Neutrophil (primary cell): ENCODE data around the gene LRRC75A.

ENCODE experiments used
- H3K27ac ChIP-seq: fragments of 200-600 bp; sonication (generic); 2 replicates; pipeline ENCODE4 v1.5.1; 2016; ENCODE audit warnings: mild to moderate bottlenecking, moderate library complexity
- H3K27me3 ChIP-seq: fragments of 200-600 bp; sonication (generic); 2 replicates; pipeline ENCODE4 v1.6.0; 2016; ENCODE audit warnings: mild to moderate bottlenecking
- H3K36me3 ChIP-seq: fragments of 200-600 bp; sonication (generic); 2 replicates; pipeline ENCODE4 v1.5.1; 2017
- H3K4me1 ChIP-seq, 2 experiments: fragments of 200-600 bp in 1 of 2; sonication (generic) in 1 of 2; 1 replicate in 1 of 2; 2 replicates in 1 of 2; pipeline versions ENCODE4 v1.5.1 to v1.6.1; 2013 to 2016; ENCODE audit warnings: low read depth in 1 of 2, low read length in 1 of 2, mild to moderate bottlenecking in 1 of 2, moderate library complexity in 1 of 2; ENCODE audit not compliant: control insufficient read depth in 1 of 2, insufficient read depth in 1 of 2
- H3K4me3 ChIP-seq, 2 experiments: fragments of 200-600 bp in 1 of 2; sonication (generic) in 1 of 2; 1 replicate in 1 of 2; 2 replicates in 1 of 2; pipeline ENCODE4 v1.5.1; 2013 to 2016; ENCODE audit warnings: low read depth in 1 of 2, low read length in 1 of 2, mild to moderate bottlenecking in 1 of 2, moderate library complexity in 1 of 2
- H3K9me3 ChIP-seq: fragments of 200-600 bp; sonication (generic); 2 replicates; pipeline ENCODE4 v1.5.1; 2016
- CTCF ChIP-seq: fragments of 200-600 bp; sonication (generic); IDR thresholded peaks from 2 replicates; pipeline ENCODE4 v1.5.1; 2016; ENCODE audit warnings: antibody characterized with exemption

The LRRC75A gene

DNA sequence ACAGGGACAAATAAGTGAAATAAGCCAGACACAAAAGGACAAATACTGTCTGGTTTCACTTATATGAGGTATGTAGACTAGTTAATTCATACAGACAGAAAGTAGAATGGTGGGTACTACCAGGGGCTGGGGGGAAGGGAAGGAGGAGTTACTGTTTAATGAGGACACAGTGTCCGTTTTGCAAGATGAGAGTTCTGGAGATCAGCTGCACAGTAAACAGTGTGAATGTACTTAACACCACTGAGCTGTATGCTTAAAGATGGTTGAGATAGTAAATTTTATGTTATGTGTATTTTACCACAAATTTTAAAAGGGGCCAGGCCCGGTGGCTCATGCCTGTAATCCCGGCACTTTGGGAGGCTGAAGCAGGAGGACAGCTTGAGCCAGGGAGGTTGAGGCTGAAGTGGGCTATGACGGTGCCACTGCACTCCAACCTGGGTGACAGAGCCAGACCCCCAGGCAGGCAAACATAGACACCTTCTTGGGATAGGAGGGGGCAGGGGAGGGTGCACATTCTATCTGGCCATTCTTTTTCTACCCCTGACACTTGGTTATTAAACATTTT, 23.5 kb downstream of the LRRC75A start:
- H3K27me3 ChIP-seq, result no peaks in the 10 kb centered on the region
- peaks cover 10% of the 10 kb centered on the region for H3K36me3 ChIP-seq
- no peak overlapping the region for H3K4me3 ChIP-seq
- no peak overlapping the region for H3K27ac ChIP-seq
- TF ChIP-seq CTCF, result no peak
- no peaks in the 10 kb centered on the region for H3K9me3 ChIP-seq
- no peaks in the 10 kb centered on the region for H3K4me1 ChIP-seq

GRCh38 chr17:16467886-16468285, 24.1 kb downstream of the LRRC75A start:
- H3K9me3 ChIP-seq, result no peaks in the 10 kb centered on the region
- no peak overlapping the region for H3K4me3 ChIP-seq
- TF ChIP-seq CTCF, result no peak
- no peak overlapping the region for H3K27ac ChIP-seq
- no peaks in the 10 kb centered on the region for H3K4me1 ChIP-seq
- H3K27me3 ChIP-seq, result no peaks in the 10 kb centered on the region
- H3K36me3 ChIP-seq, result peaks cover 15% of the 10 kb centered on the region

- H3K9me3 ChIP-seq, result no peaks in the 10 kb centered on the region
- H3K4me3 ChIP-seq, result no peak overlapping the region
- no peaks in the 10 kb centered on the region for H3K4me1 ChIP-seq
- TF ChIP-seq CTCF, result no peak
- H3K27ac ChIP-seq, result no peak overlapping the region
- peaks cover 24% of the 10 kb centered on the region for H3K36me3 ChIP-seq
- no peaks in the 10 kb centered on the region for H3K27me3 ChIP-seq
These were observed 24.9 kb downstream of the LRRC75A start for GRCh38 chr17:16467044-16467443.

GRCh38 chr17:16466407-16466806, 25.6 kb downstream of the LRRC75A start:
- Histone ChIP-seq H3K4me1 (no peaks in the 10 kb centered on the region), H3K4me3 (no peak overlapping the region), H3K27me3 (no peaks in the 10 kb centered on the region), H3K9me3 (no peaks in the 10 kb centered on the region), H3K27ac (no peak overlapping the region), H3K36me3 (peaks cover 30% of the 10 kb centered on the region)
- no peak for TF ChIP-seq CTCF

GRCh38 chr17:16465861-16466338, 26.1 kb downstream of the LRRC75A start:
- no peaks in the 10 kb centered on the region for H3K27me3 ChIP-seq
- no peaks in the 10 kb centered on the region for H3K4me1 ChIP-seq
- H3K36me3 ChIP-seq, result peaks cover 32% of the 10 kb centered on the region
- TF ChIP-seq CTCF, result no peak
- no peak overlapping the region for H3K27ac ChIP-seq
- no peak overlapping the region for H3K4me3 ChIP-seq
- H3K9me3 ChIP-seq, result no peaks in the 10 kb centered on the region

DNA sequence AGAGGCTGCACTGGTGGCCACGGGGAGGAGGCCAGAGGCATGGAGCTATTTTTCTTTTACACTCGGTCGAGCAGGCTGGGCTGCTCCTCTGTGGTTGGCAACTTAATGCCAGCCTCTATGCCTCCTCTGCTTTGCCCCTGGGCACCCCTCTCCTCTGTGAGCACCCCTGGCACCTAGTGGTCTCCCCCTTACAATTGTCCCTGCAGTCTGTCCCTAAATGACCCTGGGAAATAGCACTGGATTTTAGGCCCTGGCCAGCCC, 27.0 kb downstream of the LRRC75A start:
- peaks cover 33% of the 10 kb centered on the region for H3K36me3 ChIP-seq
- H3K27ac ChIP-seq, result no peak overlapping the region
- peaks cover 5 to 9% of the 10 kb centered on the region in 2 experiments for H3K4me1 ChIP-seq
- no peaks in the 10 kb centered on the region for H3K27me3 ChIP-seq
- no peak for TF ChIP-seq CTCF
- H3K9me3 ChIP-seq, result no peaks in the 10 kb centered on the region
- H3K4me3 ChIP-seq, result no peak overlapping the region
